GM21423 (cell line): Measurements from ENCODE around the gene FEN1.

Experiments
- ATAC-seq: cut with Tn5 transposase; IDR thresholded peaks from one replicate; pipeline ENCODE4 v1.9.1; 2021; ENCODE audit warnings: mild to moderate bottlenecking, moderate library complexity; ENCODE audit not compliant: unreplicated experiment

The FEN1 gene

GRCh38 chr11:61793083-61793828 lies 545 bp downstream of the FEN1 start:
- no peak for ATAC-seq

GRCh38 chr11:61793829-61794204 lies 1.1 kb downstream of the FEN1 start:
- no peak for ATAC-seq

GRCh38 chr11:61794579-61794978 lies 1.9 kb downstream of the FEN1 start:
- no peak for ATAC-seq

GRCh38 chr11:61795459-61795858 lies 2.7 kb downstream of the FEN1 start:
- no peak for ATAC-seq

- no peak for ATAC-seq
Measured at GRCh38 chr11:61795876-61796526, 3.3 kb downstream of the FEN1 start.

GRCh38 chr11:61797263-61797944 lies 4.7 kb downstream of the FEN1 start:
- no peak for ATAC-seq

GRCh38 chr11:61799665-61800284 lies 7.1 kb downstream of the FEN1 start:
- ATAC-seq: no peak

GRCh38 chr11:61800331-61801281 lies 7.9 kb downstream of the FEN1 start:
- ATAC-seq: no peak

GRCh38 chr11:61802605-61803004 lies 9.9 kb downstream of the FEN1 start:
- ATAC-seq: no peak

- no peak for ATAC-seq
Measured at GRCh38 chr11:61803889-61804647, 11.4 kb downstream of the FEN1 start.

GRCh38 chr11:61805146-61805545 lies 12.4 kb downstream of the FEN1 start:
- ATAC-seq: no peak

- no peak for ATAC-seq
Measured at GRCh38 chr11:61806785-61807184, 14.1 kb downstream of the FEN1 start.

GRCh38 chr11:61810671-61811175 lies 18.0 kb downstream of the FEN1 start:
- no peak for ATAC-seq

GRCh38 chr11:61811831-61812230 lies 19.1 kb downstream of the FEN1 start:
- ATAC-seq: no peak

- no peak for ATAC-seq
Measured at GRCh38 chr11:61812736-61813411, 20.2 kb downstream of the FEN1 start.

GRCh38 chr11:61814247-61814957 lies 21.7 kb downstream of the FEN1 start:
- no peak for ATAC-seq

GRCh38 chr11:61814958-61815789 lies 22.5 kb downstream of the FEN1 start:
- peak; percentile 58 for ATAC-seq
